Keratinocyte (primary cell): Measurements from ENCODE around the gene TMEM69. TPM values are rescaled to one million over a fixed set of nuclear protein-coding genes. Genes with fewer than 3 reads are reported as not detected.

ENCODE experiments used
- DNase-seq: peaks from one replicate; pipeline ENCODE4 v3.0.0-alpha.2; 2011; ENCODE audit warnings: low read depth, missing footprints, low spot score
- FAIRE-seq: peaks from 2 replicates; lab custom pipeline; 2011; peaks lifted over from hg19 to GRCh38; lab: Jason Lieb, UNC
- H2AFZ ChIP-seq: 2 replicates; pipeline ENCODE4 v1.6.0; 2012; ENCODE audit warnings: low read length, control low read depth, inconsistent platforms; ENCODE audit not compliant: control insufficient read depth
- H3K27ac ChIP-seq: 2 replicates; pipeline ENCODE4 v1.5.1; 2011; ENCODE audit warnings: low read length; ENCODE audit not compliant: control insufficient read depth, insufficient read depth
- H3K27me3 ChIP-seq: 3 replicates; pipeline ENCODE4 v1.6.0; 2011; ENCODE audit warnings: low read length; ENCODE audit not compliant: control insufficient read depth, insufficient read depth; ENCODE audit errors: extremely low read depth
- H3K36me3 ChIP-seq, 2 experiments: 2 replicates in 1 of 2; 3 replicates in 1 of 2; pipeline ENCODE4 v1.5.1; 2011; ENCODE audit warnings: low read length in 2 of 2, mild to moderate bottlenecking in 1 of 2; ENCODE audit not compliant: control insufficient read depth in 2 of 2, insufficient read depth in 2 of 2; ENCODE audit errors: extremely low read depth in 1 of 2
- H3K4me1 ChIP-seq: 3 replicates; pipeline ENCODE4 v1.5.1; 2011; ENCODE audit warnings: low read length; ENCODE audit not compliant: control insufficient read depth, insufficient read depth; ENCODE audit errors: extremely low read depth
- H3K4me2 ChIP-seq: 3 replicates; pipeline ENCODE4 v1.6.0; 2011; ENCODE audit warnings: low read depth, low read length; ENCODE audit not compliant: control insufficient read depth, insufficient read depth; ENCODE audit errors: extremely low read depth
- H3K4me3 ChIP-seq, 3 experiments: fragments of 200-600 bp in 1 of 3; sonication (generic) in 1 of 3; 2 replicates in 2 of 3; 3 replicates in 1 of 3; pipeline ENCODE4 v1.5.1; 2011 to 2016; ENCODE audit warnings: low read length in 3 of 3, mild to moderate bottlenecking in 3 of 3, control low read depth in 2 of 3, inconsistent platforms in 1 of 3, low read depth in 1 of 3, mixed read lengths in 1 of 3, mixed run types in 1 of 3, moderate library complexity in 1 of 3; ENCODE audit not compliant: control insufficient read depth in 2 of 3, insufficient read depth in 2 of 3; ENCODE audit errors: extremely low read depth in 1 of 3
- H3K79me2 ChIP-seq: 2 replicates; pipeline ENCODE4 v1.6.0; 2012; ENCODE audit warnings: low read length; ENCODE audit not compliant: control insufficient read depth, insufficient read depth
- H3K9ac ChIP-seq: 3 replicates; pipeline ENCODE4 v1.6.0; 2011; ENCODE audit warnings: low read length; ENCODE audit not compliant: control insufficient read depth, insufficient read depth; ENCODE audit errors: extremely low read depth
- H3K9me1 ChIP-seq: 3 replicates; pipeline ENCODE4 v1.6.0; 2011; ENCODE audit warnings: low read length; ENCODE audit not compliant: control insufficient read depth, insufficient read depth; ENCODE audit errors: extremely low read depth
- H3K9me3 ChIP-seq: 2 replicates; pipeline ENCODE4 v1.5.1; 2012; ENCODE audit warnings: low read depth, low read length; ENCODE audit not compliant: control insufficient read depth
- H4K20me1 ChIP-seq: 3 replicates; pipeline ENCODE4 v1.6.0; 2011; ENCODE audit warnings: low read length; ENCODE audit not compliant: control insufficient read depth, insufficient read depth; ENCODE audit errors: extremely low read depth
- CTCF ChIP-seq, 3 experiments: IDR thresholded peaks in 1 of 3; conservative IDR thresholded peaks in 1 of 3; optimal IDR thresholded peaks in 1 of 3; 2 replicates in 2 of 3; 3 replicates in 1 of 3; pipeline versions ENCODE3 to v1.5.1; 2011; ENCODE audit warnings: low read length in 3 of 3, mild to moderate bottlenecking in 3 of 3, moderate library complexity in 2 of 3, control low read depth in 1 of 3, inconsistent platforms in 1 of 3; ENCODE audit not compliant: insufficient read depth in 2 of 3; ENCODE audit errors: extremely low read depth in 1 of 3
- EZH2 ChIP-seq: IDR thresholded peaks from one replicate; pipeline ENCODE4 v1.6.1; 2012; ENCODE audit warnings: inconsistent platforms, mild to moderate bottlenecking, low read length, moderate library complexity
- dilution Hi-C: fragments of 300-500 bp; cut with MboI; formaldehyde crosslinking; loops from one replicate; pipeline ENCODE4 v1.7.0; 2020; ENCODE audit warnings: low sequenced_read_pairs; ENCODE audit not compliant: extremely low pct_ligation_motif_present
- polyA plus RNA-seq, 5 experiments: library from polyadenylated mRNA; depleted of rRNA in 3 of 5; stranded (reverse) in 3 of 5; stranded (forward) in 1 of 5; unstranded in 1 of 5; fragments of >200 nt; gene quantifications; 1 replicate in 1 of 5; 2 replicates in 3 of 5; 3 replicates in 1 of 5; pipeline versions ENCODE4 v1.2.1 to v1.2.3, GENCODE V29; 2011 to 2012; ENCODE audit warnings: missing spikeins in 2 of 5, low read depth in 1 of 5, low replicate concordance in 1 of 5

Gene TMEM69
- polyA plus RNA-seq, 1 donor (not counting 4 experiments of a cell fraction or from before 2014, with no cell fraction given): 110 TPM

DNA sequence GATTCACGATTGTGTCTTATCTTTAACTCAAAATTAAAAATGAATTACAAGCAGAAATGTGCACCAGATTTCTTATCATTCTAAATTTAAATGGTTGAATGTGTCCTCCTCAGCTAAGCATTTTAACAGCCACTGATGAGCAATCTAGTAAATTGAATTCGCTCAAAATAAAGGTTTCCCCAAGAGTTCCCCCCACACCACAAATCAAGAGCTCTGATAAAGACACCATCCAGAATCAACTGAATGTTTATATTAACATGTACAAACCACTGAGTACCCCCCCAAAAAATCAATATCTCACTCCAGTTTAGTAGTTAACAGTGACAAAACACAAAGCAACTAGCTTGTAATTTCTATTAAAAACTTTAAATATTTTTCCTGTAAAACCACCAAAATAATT, 3.6 kb upstream of the TMEM69 start:
- no peaks in the 10 kb centered on the region for H3K9me3 ChIP-seq
- DNase-seq (no peak), FAIRE-seq (no peak)
- no peaks in the 10 kb centered on the region for H3K36me3 ChIP-seq
- peaks cover 9% of the 10 kb centered on the region for H4K20me1 ChIP-seq
- TF ChIP-seq EZH2 (no peak), CTCF (optimal IDR thresholded peaks at IDR 0.05 in 1 of 3, IDR thresholded peaks at IDR 0.05 in 1 of 3, conservative IDR thresholded peaks at IDR 0.05 in 1 of 3; ENCODE audit: extremely low read depth in 1 of 3, insufficient read depth in 2 of 3, low read length in 3 of 3) (no peak)
- H3K9ac ChIP-seq: peak overlapping the region; percentile 94
- H3K9me1 ChIP-seq: no peaks in the 10 kb centered on the region
- H3K4me3 ChIP-seq: peak overlapping the region; percentile 72 to 100 (median 100)
- H3K27me3 ChIP-seq: no peaks in the 10 kb centered on the region
- peak overlapping the region; percentile 99 for H3K27ac ChIP-seq
- peaks cover 85% of the 10 kb centered on the region for H3K79me2 ChIP-seq
- peak overlapping the region; percentile 93 for H3K4me2 ChIP-seq
- peaks cover 34% of the 10 kb centered on the region for H3K4me1 ChIP-seq
- no peak overlapping the region for H2AFZ ChIP-seq
- dilution Hi-C loops: loop anchor here (25.0 kb wide), 1 partner anchor 178 kb away; no protein-coding TSS in a partner anchor

- dilution Hi-C loops: loop anchor here (25.0 kb wide), 1 partner anchor 177 kb away; no protein-coding TSS in a partner anchor
- no peaks in the 10 kb centered on the region for H3K9me3 ChIP-seq
- DNase-seq: no peak
- H3K27me3 ChIP-seq: no peaks in the 10 kb centered on the region
- no peaks in the 10 kb centered on the region for H3K9me1 ChIP-seq
- peaks cover 25% of the 10 kb centered on the region for H3K4me1 ChIP-seq
- peaks cover 4% of the 10 kb centered on the region for H4K20me1 ChIP-seq
- peak overlapping the region; percentile 99 for H3K27ac ChIP-seq
- FAIRE-seq: no peak
- H3K36me3 ChIP-seq: no peaks in the 10 kb centered on the region
- H2AFZ ChIP-seq: peak overlapping the region; percentile 59
- peak overlapping the region; percentile 72 to 100 (median 100) for H3K4me3 ChIP-seq
- H3K79me2 ChIP-seq: peaks cover 85% of the 10 kb centered on the region
- TF ChIP-seq EZH2 (no peak), CTCF (optimal IDR thresholded peaks at IDR 0.05 in 1 of 3, IDR thresholded peaks at IDR 0.05 in 1 of 3, conservative IDR thresholded peaks at IDR 0.05 in 1 of 3; ENCODE audit: extremely low read depth in 1 of 3, insufficient read depth in 2 of 3, low read length in 3 of 3) (no peak)
- H3K4me2 ChIP-seq: peak overlapping the region; percentile 93
- peak overlapping the region; percentile 94 for H3K9ac ChIP-seq
Observed at GRCh38 chr1:45685308-45686014, 2.5 kb upstream of the TMEM69 start.
